ENCODE measurements around the gene ANKRD31.

ANKRD31 gene

GRCh38 chr5:75031366-75031765, 205.3 kb downstream of the ANKRD31 start:
- no peak for DNase-seq

- peak; percentile 40 for DNase-seq
Measured at GRCh38 chr5:75028090-75028489, 208.6 kb downstream of the ANKRD31 start.

- DNase-seq: peak; percentile 27
Measured at GRCh38 chr5:75023368-75024159, 213.1 kb downstream of the ANKRD31 start.

- DNase-seq: no peak
Measured at GRCh38 chr5:75021800-75022199, 214.9 kb downstream of the ANKRD31 start.

- no peak for DNase-seq
Measured at GRCh38 chr5:75021219-75021618, 215.5 kb downstream of the ANKRD31 start.

- no peak for DNase-seq
Measured at GRCh38 chr5:75020016-75020656, 216.5 kb downstream of the ANKRD31 start.

GRCh38 chr5:75018805-75019587, 217.7 kb downstream of the ANKRD31 start:
- DNase-seq: no peak
